Keratinocyte (primary cell): ENCODE measurements around the gene SLC23A2. TPM values are rescaled to one million over a fixed set of nuclear protein-coding genes. Genes with fewer than 3 reads are reported as not detected.

Experiments
- DNase-seq: peaks from one replicate; pipeline ENCODE4 v3.0.0-alpha.2; 2011; ENCODE audit warnings: low read depth, missing footprints, low spot score
- FAIRE-seq: peaks from 2 replicates; lab custom pipeline; 2011; peaks lifted over from hg19 to GRCh38; lab: Jason Lieb, UNC
- H2AFZ ChIP-seq: 2 replicates; pipeline ENCODE4 v1.6.0; 2012; ENCODE audit warnings: low read length, control low read depth, inconsistent platforms; ENCODE audit not compliant: control insufficient read depth
- H3K27ac ChIP-seq: 2 replicates; pipeline ENCODE4 v1.5.1; 2011; ENCODE audit warnings: low read length; ENCODE audit not compliant: control insufficient read depth, insufficient read depth
- H3K27me3 ChIP-seq: 3 replicates; pipeline ENCODE4 v1.6.0; 2011; ENCODE audit warnings: low read length; ENCODE audit not compliant: control insufficient read depth, insufficient read depth; ENCODE audit errors: extremely low read depth
- H3K36me3 ChIP-seq, 2 experiments: 2 replicates in 1 of 2; 3 replicates in 1 of 2; pipeline ENCODE4 v1.5.1; 2011; ENCODE audit warnings: low read length in 2 of 2, mild to moderate bottlenecking in 1 of 2; ENCODE audit not compliant: control insufficient read depth in 2 of 2, insufficient read depth in 2 of 2; ENCODE audit errors: extremely low read depth in 1 of 2
- H3K4me1 ChIP-seq: 3 replicates; pipeline ENCODE4 v1.5.1; 2011; ENCODE audit warnings: low read length; ENCODE audit not compliant: control insufficient read depth, insufficient read depth; ENCODE audit errors: extremely low read depth
- H3K4me2 ChIP-seq: 3 replicates; pipeline ENCODE4 v1.6.0; 2011; ENCODE audit warnings: low read depth, low read length; ENCODE audit not compliant: control insufficient read depth, insufficient read depth; ENCODE audit errors: extremely low read depth
- H3K4me3 ChIP-seq, 3 experiments: fragments of 200-600 bp in 1 of 3; sonication (generic) in 1 of 3; 2 replicates in 2 of 3; 3 replicates in 1 of 3; pipeline ENCODE4 v1.5.1; 2011 to 2016; ENCODE audit warnings: low read length in 3 of 3, mild to moderate bottlenecking in 3 of 3, control low read depth in 2 of 3, inconsistent platforms in 1 of 3, low read depth in 1 of 3, mixed read lengths in 1 of 3, mixed run types in 1 of 3, moderate library complexity in 1 of 3; ENCODE audit not compliant: control insufficient read depth in 2 of 3, insufficient read depth in 2 of 3; ENCODE audit errors: extremely low read depth in 1 of 3
- H3K79me2 ChIP-seq: 2 replicates; pipeline ENCODE4 v1.6.0; 2012; ENCODE audit warnings: low read length; ENCODE audit not compliant: control insufficient read depth, insufficient read depth
- H3K9ac ChIP-seq: 3 replicates; pipeline ENCODE4 v1.6.0; 2011; ENCODE audit warnings: low read length; ENCODE audit not compliant: control insufficient read depth, insufficient read depth; ENCODE audit errors: extremely low read depth
- H3K9me1 ChIP-seq: 3 replicates; pipeline ENCODE4 v1.6.0; 2011; ENCODE audit warnings: low read length; ENCODE audit not compliant: control insufficient read depth, insufficient read depth; ENCODE audit errors: extremely low read depth
- H3K9me3 ChIP-seq: 2 replicates; pipeline ENCODE4 v1.5.1; 2012; ENCODE audit warnings: low read depth, low read length; ENCODE audit not compliant: control insufficient read depth
- H4K20me1 ChIP-seq: 3 replicates; pipeline ENCODE4 v1.6.0; 2011; ENCODE audit warnings: low read length; ENCODE audit not compliant: control insufficient read depth, insufficient read depth; ENCODE audit errors: extremely low read depth
- CTCF ChIP-seq, 3 experiments: IDR thresholded peaks in 1 of 3; conservative IDR thresholded peaks in 1 of 3; optimal IDR thresholded peaks in 1 of 3; 2 replicates in 2 of 3; 3 replicates in 1 of 3; pipeline versions ENCODE3 to v1.5.1; 2011; ENCODE audit warnings: low read length in 3 of 3, mild to moderate bottlenecking in 3 of 3, moderate library complexity in 2 of 3, control low read depth in 1 of 3, inconsistent platforms in 1 of 3; ENCODE audit not compliant: insufficient read depth in 2 of 3; ENCODE audit errors: extremely low read depth in 1 of 3
- EZH2 ChIP-seq: IDR thresholded peaks from one replicate; pipeline ENCODE4 v1.6.1; 2012; ENCODE audit warnings: inconsistent platforms, mild to moderate bottlenecking, low read length, moderate library complexity
- dilution Hi-C: fragments of 300-500 bp; cut with MboI; formaldehyde crosslinking; loops from one replicate; pipeline ENCODE4 v1.7.0; 2020; ENCODE audit warnings: low sequenced_read_pairs; ENCODE audit not compliant: extremely low pct_ligation_motif_present
- polyA plus RNA-seq, 5 experiments: library from polyadenylated mRNA; depleted of rRNA in 3 of 5; stranded (reverse) in 3 of 5; stranded (forward) in 1 of 5; unstranded in 1 of 5; fragments of >200 nt; gene quantifications; 1 replicate in 1 of 5; 2 replicates in 3 of 5; 3 replicates in 1 of 5; pipeline versions ENCODE4 v1.2.1 to v1.2.3, GENCODE V29; 2011 to 2012; ENCODE audit warnings: missing spikeins in 2 of 5, low read depth in 1 of 5, low replicate concordance in 1 of 5

Gene SLC23A2
- polyA plus RNA-seq, 1 donor (not counting 4 experiments of a cell fraction or from before 2014, with no cell fraction given), result 13.4 TPM

- Histone ChIP-seq H3K27ac (no peak overlapping the region), H3K36me3 (peaks cover 4 to 7% of the 10 kb centered on the region in 2 experiments), H2AFZ (no peak overlapping the region), H3K9ac (no peak overlapping the region), H3K27me3 (no peaks in the 10 kb centered on the region), H3K9me1 (peaks cover 3% of the 10 kb centered on the region), H3K79me2 (no peaks in the 10 kb centered on the region), H3K9me3 (no peaks in the 10 kb centered on the region), H3K4me1 (peaks cover 25% of the 10 kb centered on the region), H3K4me2 (no peak overlapping the region), H4K20me1 (no peaks in the 10 kb centered on the region), H3K4me3 (no peak overlapping the region)
- DNase-seq, result no peak
- TF ChIP-seq CTCF (optimal IDR thresholded peaks at IDR 0.05 in 1 of 3, IDR thresholded peaks at IDR 0.05 in 1 of 3, conservative IDR thresholded peaks at IDR 0.05 in 1 of 3; ENCODE audit: extremely low read depth in 1 of 3, insufficient read depth in 2 of 3, low read length in 3 of 3) (no peak), EZH2 (no peak)
- no peak for FAIRE-seq
- dilution Hi-C loops, result no loop called here
Measured at GRCh38 chr20:4901031-4901818, 100.1 kb downstream of the SLC23A2 start.

GRCh38 chr20:4898282-4899244 is 102.7 kb downstream of the SLC23A2 start:
- Histone ChIP-seq H3K36me3 (peaks cover 4 to 11% of the 10 kb centered on the region in 2 experiments), H3K9ac (peak overlapping the region; percentile 24), H3K79me2 (no peaks in the 10 kb centered on the region), H3K27me3 (no peaks in the 10 kb centered on the region), H4K20me1 (no peaks in the 10 kb centered on the region), H3K4me3 (peak overlapping the region in 1 of 3 experiments; percentile 36), H3K4me1 (peaks cover 25% of the 10 kb centered on the region), H3K9me1 (peaks cover 3% of the 10 kb centered on the region), H3K9me3 (no peaks in the 10 kb centered on the region), H3K27ac (peak overlapping the region; percentile 71), H2AFZ (peak overlapping the region; percentile 1), H3K4me2 (peak overlapping the region; percentile 68)
- FAIRE-seq, result peak; percentile 98
- dilution Hi-C loops, result no loop called here
- peak; percentile 92 for DNase-seq
- TF ChIP-seq CTCF (optimal IDR thresholded peaks at IDR 0.05 in 1 of 3, IDR thresholded peaks at IDR 0.05 in 1 of 3, conservative IDR thresholded peaks at IDR 0.05 in 1 of 3; ENCODE audit: extremely low read depth in 1 of 3, insufficient read depth in 2 of 3, low read length in 3 of 3), result no peak
